Endothelial cell (in vitro differentiated cells): Measurements from ENCODE around the gene CCL20. TPM values are rescaled to one million over a fixed set of nuclear protein-coding genes. Genes with fewer than 3 reads are reported as not detected.
"Not testable (repeated sequence)": the region's sequence is repeated elsewhere in the genome, so short reads cannot be mapped to it uniquely, and the experiment has no call there.

Source experiments
- DNase-seq: peaks from one replicate; pipeline ENCODE4 v3.0.0; 2021; ENCODE audit warnings: low spot score
- H3K27ac Mint-ChIP-seq: one replicate; pipeline ENCODE4 v1.8.0; 2021; ENCODE audit warnings: mixed read lengths, inconsistent platforms; ENCODE audit not compliant: unreplicated experiment
- H3K27me3 Mint-ChIP-seq: one replicate; pipeline ENCODE4 v1.8.0; 2021; ENCODE audit warnings: mild to moderate bottlenecking, moderate library complexity, mixed read lengths, inconsistent platforms; ENCODE audit not compliant: unreplicated experiment
- H3K36me3 Mint-ChIP-seq: one replicate; pipeline ENCODE4 v1.8.0; 2021; ENCODE audit warnings: mild to moderate bottlenecking, low read depth, mixed read lengths, inconsistent platforms; ENCODE audit not compliant: unreplicated experiment
- H3K4me1 Mint-ChIP-seq: one replicate; pipeline ENCODE4 v1.8.0; 2021; ENCODE audit warnings: mild to moderate bottlenecking, mixed read lengths, inconsistent platforms; ENCODE audit not compliant: unreplicated experiment
- H3K4me3 Mint-ChIP-seq: one replicate; pipeline ENCODE4 v1.8.0; 2021; ENCODE audit warnings: mild to moderate bottlenecking, mixed read lengths, inconsistent platforms; ENCODE audit not compliant: unreplicated experiment
- H3K9me3 Mint-ChIP-seq: one replicate; pipeline ENCODE4 v1.8.0; 2021; ENCODE audit warnings: mixed read lengths, inconsistent platforms; ENCODE audit not compliant: unreplicated experiment
- total RNA-seq: library from RNA; stranded (reverse); fragmentation: NEBNext Ultra II Directional; extraction: Animal tissue kit (Norgen Biotek cat#: 25700); gene quantifications from one replicate; pipeline ENCODE4 v1.2.1, GENCODE V29; 2021; ENCODE audit not compliant: unreplicated experiment
- TF ChIP-seq, protein P1 (sequence below): fragments of 200-600 bp; sonication (generic); IDR thresholded peaks from one replicate; pipeline ENCODE4 v1.5.0; 2021; ENCODE audit warnings: antibody characterized with exemption; ENCODE audit not compliant: unreplicated experiment

The CCL20 gene
- total RNA-seq, 1 donor from 2014 or later, result not detected

DNA sequence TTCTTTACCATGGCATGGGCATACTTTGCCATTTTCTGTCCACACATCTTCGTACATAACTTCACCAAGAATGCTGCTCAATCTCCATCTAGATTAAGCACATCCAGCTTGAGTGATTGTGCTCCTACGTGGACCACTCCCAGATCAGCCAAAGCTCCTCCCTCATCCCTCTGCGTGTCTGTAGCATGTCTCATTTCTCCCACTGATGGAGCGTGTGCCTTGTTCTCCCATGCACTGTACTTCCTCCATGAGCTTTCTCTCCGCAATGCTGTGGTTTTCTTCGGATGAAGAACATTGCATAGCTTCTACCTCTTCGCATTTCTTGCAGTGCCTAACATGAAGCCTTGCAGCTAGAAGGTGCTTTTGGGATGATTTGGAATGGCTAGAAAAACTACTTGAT, 13.5 kb downstream of the CCL20 start:
- TF ChIP-seq, protein P1, sequence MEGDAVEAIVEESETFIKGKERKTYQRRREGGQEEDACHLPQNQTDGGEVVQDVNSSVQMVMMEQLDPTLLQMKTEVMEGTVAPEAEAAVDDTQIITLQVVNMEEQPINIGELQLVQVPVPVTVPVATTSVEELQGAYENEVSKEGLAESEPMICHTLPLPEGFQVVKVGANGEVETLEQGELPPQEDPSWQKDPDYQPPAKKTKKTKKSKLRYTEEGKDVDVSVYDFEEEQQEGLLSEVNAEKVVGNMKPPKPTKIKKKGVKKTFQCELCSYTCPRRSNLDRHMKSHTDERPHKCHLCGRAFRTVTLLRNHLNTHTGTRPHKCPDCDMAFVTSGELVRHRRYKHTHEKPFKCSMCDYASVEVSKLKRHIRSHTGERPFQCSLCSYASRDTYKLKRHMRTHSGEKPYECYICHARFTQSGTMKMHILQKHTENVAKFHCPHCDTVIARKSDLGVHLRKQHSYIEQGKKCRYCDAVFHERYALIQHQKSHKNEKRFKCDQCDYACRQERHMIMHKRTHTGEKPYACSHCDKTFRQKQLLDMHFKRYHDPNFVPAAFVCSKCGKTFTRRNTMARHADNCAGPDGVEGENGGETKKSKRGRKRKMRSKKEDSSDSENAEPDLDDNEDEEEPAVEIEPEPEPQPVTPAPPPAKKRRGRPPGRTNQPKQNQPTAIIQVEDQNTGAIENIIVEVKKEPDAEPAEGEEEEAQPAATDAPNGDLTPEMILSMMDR, result no peak
- no peaks in the 10 kb centered on the region for H3K27me3 Mint-ChIP-seq
- H3K36me3 Mint-ChIP-seq, result no peaks in the 10 kb centered on the region
- H3K4me1 Mint-ChIP-seq, result no peaks in the 10 kb centered on the region
- no peak for DNase-seq
- H3K27ac Mint-ChIP-seq, result no peak overlapping the region
- no peak overlapping the region for H3K4me3 Mint-ChIP-seq
- no peaks in the 10 kb centered on the region for H3K9me3 Mint-ChIP-seq

GRCh38 chr2:227828477-227828912, 14.9 kb downstream of the CCL20 start:
- Mint-ChIP-seq H3K4me1 (no peaks in the 10 kb centered on the region), H3K27ac (no peak overlapping the region), H3K9me3 (no peaks in the 10 kb centered on the region), H3K27me3 (no peaks in the 10 kb centered on the region), H3K36me3 (no peaks in the 10 kb centered on the region), H3K4me3 (no peak overlapping the region)
- no peak for DNase-seq
- TF ChIP-seq, protein P1, result no peak

DNA sequence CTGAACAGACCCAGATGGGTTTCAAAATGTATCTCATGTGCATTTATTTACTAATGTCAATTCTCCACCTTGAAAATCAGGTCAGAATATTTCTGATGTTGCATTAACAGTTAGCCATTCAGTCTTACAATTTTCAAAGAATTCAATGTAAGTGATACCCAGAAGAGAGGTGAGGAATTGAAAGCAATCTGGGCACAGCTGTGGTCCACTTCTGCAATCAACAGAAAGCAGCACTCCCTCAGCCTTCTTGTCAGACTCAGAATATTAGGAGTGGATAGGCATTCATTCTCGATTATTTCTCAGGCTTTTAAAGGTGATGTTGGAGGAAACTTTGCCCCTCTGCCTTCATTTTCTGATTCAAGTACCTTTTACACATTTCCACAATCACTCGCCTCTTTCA, 15.7 kb downstream of the CCL20 start:
- Mint-ChIP-seq H3K27me3 (no peaks in the 10 kb centered on the region), H3K4me3 (no peak overlapping the region), H3K4me1 (no peaks in the 10 kb centered on the region), H3K9me3 (no peaks in the 10 kb centered on the region), H3K36me3 (no peaks in the 10 kb centered on the region), H3K27ac (no peak overlapping the region)
- TF ChIP-seq, protein P1, result no peak
- DNase-seq, result no peak

DNA sequence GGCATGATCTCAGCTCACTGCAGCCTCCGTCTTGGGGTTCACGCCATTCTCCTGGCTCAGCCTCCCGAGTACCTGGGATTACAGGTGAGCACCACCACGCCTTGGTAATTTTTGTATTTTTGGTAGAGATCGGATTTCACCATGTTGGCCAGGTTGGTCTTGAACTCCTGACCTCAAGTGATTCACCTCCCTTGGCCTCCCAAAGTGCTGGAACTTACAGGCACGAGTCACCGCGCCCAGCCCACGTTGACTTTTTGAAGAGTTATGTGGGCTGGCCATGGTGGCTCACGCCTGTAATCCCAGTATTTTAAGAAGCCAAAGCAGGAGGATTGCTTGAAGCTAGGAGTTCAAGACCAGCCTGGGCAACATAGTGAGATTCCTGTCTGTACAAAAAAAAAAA, 20.8 kb downstream of the CCL20 start:
- Mint-ChIP-seq H3K27ac (no peak overlapping the region), H3K4me3 (no peak overlapping the region), H3K27me3 (no peaks in the 10 kb centered on the region), H3K4me1 (no peaks in the 10 kb centered on the region), H3K36me3 (no peaks in the 10 kb centered on the region), H3K9me3 (no peaks in the 10 kb centered on the region)
- DNase-seq, result no peak
- TF ChIP-seq, protein P1, result no peak

- no peak overlapping the region for H3K27ac Mint-ChIP-seq
- H3K4me3 Mint-ChIP-seq, result no peak overlapping the region
- H3K4me1 Mint-ChIP-seq, result no peaks in the 10 kb centered on the region
- H3K9me3 Mint-ChIP-seq, result no peaks in the 10 kb centered on the region
- no peaks in the 10 kb centered on the region for H3K36me3 Mint-ChIP-seq
- DNase-seq, result no peak
- TF ChIP-seq, protein P1, result no peak
- no peaks in the 10 kb centered on the region for H3K27me3 Mint-ChIP-seq
These were observed 21.4 kb downstream of the CCL20 start for GRCh38 chr2:227834916-227835650.

DNA sequence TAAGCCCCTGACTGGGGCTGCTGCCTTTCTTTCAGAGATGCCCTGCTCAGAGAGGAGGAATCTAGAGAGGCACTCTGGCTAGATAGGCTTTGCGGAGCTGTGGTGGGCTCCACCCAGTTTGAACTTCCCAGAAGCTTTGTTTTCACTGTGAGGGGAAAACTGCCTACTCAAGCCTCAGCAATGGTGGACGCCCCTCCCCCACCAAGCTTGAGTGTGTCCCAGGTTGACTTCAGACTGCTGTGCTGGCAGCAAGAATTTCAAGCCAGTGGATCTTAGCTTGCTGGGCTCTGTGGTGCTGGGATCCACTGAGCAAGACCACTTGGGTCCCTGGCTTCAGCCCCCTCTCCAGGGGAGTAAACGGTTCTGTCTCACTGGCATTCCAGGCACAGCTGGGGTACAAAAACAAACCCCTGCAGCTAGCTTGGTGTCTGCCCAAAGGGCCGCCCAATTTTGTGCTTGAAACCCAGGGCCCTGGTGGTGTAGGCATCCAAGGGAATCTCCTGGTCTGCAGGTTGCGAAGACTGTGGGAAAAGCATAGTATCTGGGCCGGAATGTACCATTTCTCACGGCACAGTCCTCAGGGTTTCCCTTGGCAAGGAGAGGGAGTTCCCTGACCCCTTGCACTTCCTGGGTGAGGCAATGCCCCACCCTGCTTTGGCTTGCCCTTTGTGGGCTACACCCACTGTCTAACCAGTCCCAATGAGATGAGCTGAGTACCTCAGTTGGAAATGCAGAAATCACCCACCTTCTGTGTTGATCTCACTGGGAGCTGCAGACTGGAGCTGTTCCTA, 25.9 kb downstream of the CCL20 start:
- not testable (repeated sequence) for H3K4me3 Mint-ChIP-seq, H3K27ac Mint-ChIP-seq, H3K27me3 Mint-ChIP-seq, H3K36me3 Mint-ChIP-seq, H3K4me1 Mint-ChIP-seq, DNase-seq, H3K9me3 Mint-ChIP-seq
